GM13977 (cell line): ENCODE data around the gene TTLL9.

ENCODE experiments used
- DNase-seq: peaks from one replicate; pipeline ENCODE4 v3.0.0; 2012; ENCODE audit warnings: low spot score
- CTCF ChIP-seq: IDR thresholded peaks from 2 replicates; pipeline ENCODE4 v1.5.1; 2012; ENCODE audit warnings: mild to moderate bottlenecking, control low read depth; ENCODE audit not compliant: insufficient read depth; ENCODE audit errors: extremely low read depth, missing control alignments
- in situ Hi-C: fragments of 300-500 bp; cut with MboI; formaldehyde crosslinking; loops from one replicate; pipeline ENCODE4 v1.12.0; 2022; ENCODE audit warnings: low sequenced_read_pairs, low pct_unique_long_range_greater_than_20kb, mixed read lengths, inconsistent platforms; ENCODE audit not compliant: unreplicated experiment

TTLL9 gene

DNA sequence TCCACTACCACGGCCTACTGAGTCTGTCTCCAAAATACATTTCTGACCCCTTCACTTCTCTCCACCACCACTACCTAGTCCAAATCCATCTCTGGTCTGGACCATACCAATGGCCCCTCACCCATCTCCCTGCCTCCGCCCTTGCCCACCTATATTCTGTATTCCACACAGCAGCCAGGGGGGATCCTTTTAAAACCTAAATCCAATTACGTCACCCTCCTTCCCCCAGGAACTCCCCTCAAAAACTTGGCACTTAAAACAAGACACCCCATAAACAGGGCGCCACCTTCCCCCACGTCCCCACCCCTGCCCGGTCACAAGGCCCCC is 80.7 kb downstream of the TTLL9 start:
- no peak for TF ChIP-seq CTCF
- DNase-seq: no peak
- in situ Hi-C loops: no loop called here

- peak; percentile 96 for DNase-seq
- in situ Hi-C loops: no loop called here
- peak; percentile 92 for TF ChIP-seq CTCF
Measured at GRCh38 chr20:31951530-31952453, 81.4 kb downstream of the TTLL9 start, which contains the start of gene PDRG1. Gene PDRG1, minus strand, starts transcription at chr20:31952046. Its CDS starts 85 bp downstream, at chr20:31951961.

DNA sequence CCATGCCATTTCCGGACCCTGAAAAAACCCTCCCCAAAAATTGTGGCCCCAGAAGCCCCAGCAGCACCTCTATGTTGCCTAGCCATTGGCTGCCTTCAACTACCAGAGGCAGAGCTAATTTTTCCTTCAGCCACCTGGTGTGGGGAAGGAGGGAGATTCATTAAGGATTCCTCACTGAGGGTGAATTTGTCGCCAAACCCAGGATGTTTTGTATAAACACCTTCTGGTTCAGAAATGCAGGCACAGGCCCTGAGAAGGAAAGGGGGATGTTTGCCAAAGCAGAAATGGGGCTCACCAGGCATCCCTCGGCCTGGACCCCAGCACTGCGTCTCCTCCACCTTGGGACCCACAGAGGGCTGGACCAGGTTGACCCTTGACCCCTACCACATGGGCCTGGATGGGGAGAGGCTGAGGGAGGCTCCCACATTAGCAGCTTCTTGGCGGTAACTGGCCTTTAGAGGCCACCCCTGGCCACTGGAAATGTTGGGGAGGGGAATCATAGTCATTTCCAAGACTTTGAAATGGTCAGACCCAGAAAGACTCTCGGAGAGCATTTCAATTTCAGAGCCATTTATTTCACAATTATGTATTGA is 83.2 kb downstream of the TTLL9 start:
- TF ChIP-seq CTCF: no peak
- DNase-seq: no peak
- in situ Hi-C loops: no loop called here

DNA sequence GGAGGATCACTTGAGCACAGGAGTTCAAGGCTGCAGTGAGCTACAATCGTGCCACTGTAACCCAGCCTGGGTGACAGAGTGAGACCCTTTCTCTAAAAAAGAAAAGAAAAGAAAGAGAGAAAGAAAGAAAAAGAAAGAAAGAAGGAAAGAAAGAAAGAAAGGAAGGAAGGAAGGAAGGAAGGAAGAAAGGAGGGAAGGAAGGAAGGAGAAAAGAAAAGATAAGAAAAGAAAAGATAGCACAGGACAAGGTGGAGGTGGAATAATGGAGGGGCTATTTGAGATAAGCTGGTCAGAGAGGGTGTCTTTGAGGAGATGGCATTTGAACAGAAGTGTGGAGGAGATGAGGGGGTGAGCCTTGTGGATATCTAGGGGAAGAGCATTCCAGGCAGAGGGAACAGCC is 84.1 kb downstream of the TTLL9 start:
- TF ChIP-seq CTCF: no peak
- in situ Hi-C loops: no loop called here
- DNase-seq: no peak

DNA sequence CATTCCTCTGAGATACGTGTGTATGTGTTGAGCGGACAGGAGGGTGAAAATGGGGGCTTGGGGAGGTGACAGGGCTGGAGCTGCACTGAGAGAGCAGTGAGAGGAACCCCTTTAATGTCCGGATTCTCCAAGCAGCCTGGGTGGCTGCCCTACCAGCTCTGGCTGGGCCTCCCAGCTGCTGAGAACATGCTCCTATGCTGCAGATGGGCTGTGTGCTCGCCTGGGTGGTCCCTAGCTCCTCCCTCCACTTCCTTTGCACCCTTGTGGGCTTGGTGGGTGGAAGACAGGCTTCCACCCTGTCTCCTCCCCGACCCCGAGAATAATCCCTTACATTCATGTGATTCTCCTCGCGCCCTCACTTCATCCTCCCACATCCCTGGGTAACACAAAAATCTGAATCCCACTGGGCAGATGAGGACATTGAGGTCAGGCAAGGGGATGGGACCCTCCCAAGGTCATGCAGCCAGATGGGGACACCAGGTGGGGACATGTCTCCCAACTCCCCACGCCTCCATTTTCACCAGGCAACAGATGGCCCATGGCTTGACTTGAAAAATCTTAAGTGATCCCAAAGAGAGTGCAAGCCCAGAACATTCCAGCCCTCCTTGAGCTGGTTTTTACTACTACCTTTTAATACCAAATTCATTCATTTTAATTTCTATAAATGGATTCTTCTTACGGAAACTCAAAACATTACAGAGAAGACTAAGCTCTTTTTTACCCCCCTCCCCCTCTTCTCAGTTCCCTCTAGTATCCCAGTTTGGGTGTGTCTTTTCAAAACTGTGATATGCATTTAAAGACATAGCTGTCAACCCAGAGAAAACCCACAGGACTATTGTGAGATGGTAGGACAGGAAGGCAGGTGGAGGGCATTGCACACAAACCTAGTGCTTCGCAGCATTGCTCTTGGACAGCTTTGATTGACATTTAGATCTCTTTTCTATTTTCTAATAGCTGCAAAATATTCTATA is 86.4 kb downstream of the TTLL9 start:
- no peak for TF ChIP-seq CTCF
- DNase-seq: no peak
- in situ Hi-C loops: no loop called here

GRCh38 chr20:31962761-31963160 is 92.3 kb downstream of the TTLL9 start:
- DNase-seq: no peak
- no peak for TF ChIP-seq CTCF
- in situ Hi-C loops: no loop called here
